Endothelial cell of umbilical vein (primary cell): ENCODE results near the gene ADCY9. TPM values are rescaled to one million over a fixed set of nuclear protein-coding genes. Genes with fewer than 3 reads are reported as not detected.

Source experiments
- BruUV-seq: library from RNA; stranded (reverse); fragments of 400-500 nt; replicated peaks from 2 replicates; lab custom pipeline; 2021; lab: Mats Ljungman, UMichigan
- CTCF ChIA-PET: fragments of 300-600, 350-600 bp; sonication (Branson Sonifier 250); formaldehyde crosslinking; loops from one replicate; lab custom pipeline; 2021; ENCODE audit warnings: antibody characterized with exemption, inconsistent platforms; lab: Charles Lee
- POLR2A ChIA-PET: fragments of 300-600, 350-600 bp; sonication (Branson Sonifier 250); formaldehyde crosslinking; loops from one replicate; lab custom pipeline; 2021; ENCODE audit warnings: antibody characterized with exemption, inconsistent platforms; lab: Charles Lee
- DNase-seq: peaks from one replicate; pipeline ENCODE4 v3.0.0-alpha.2; 2011; ENCODE audit warnings: low read depth, low spot score
- FAIRE-seq: peaks from 2 replicates; lab custom pipeline; 2011; peaks lifted over from hg19 to GRCh38; lab: Jason Lieb, UNC
- H2AFZ ChIP-seq: 2 replicates; pipeline ENCODE4 v1.6.0; 2012; ENCODE audit warnings: low read depth, low read length, control low read depth, inconsistent platforms
- H3K27ac ChIP-seq: 2 replicates; pipeline ENCODE4 v1.5.1; 2011; ENCODE audit warnings: low read depth, mild to moderate bottlenecking, control low read depth, low read length, moderate library complexity; ENCODE audit not compliant: insufficient read depth
- H3K27me3 ChIP-seq, 2 experiments: 2 replicates each; pipeline versions ENCODE4 v1.6.0 to v1.6.1; 2011; ENCODE audit warnings: low read length in 2 of 2, mixed read lengths in 1 of 2; ENCODE audit not compliant: control insufficient read depth in 2 of 2, insufficient read depth in 2 of 2
- H3K36me3 ChIP-seq, 2 experiments: 2 replicates in 1 of 2; 3 replicates in 1 of 2; pipeline ENCODE4 v1.5.1; 2011; ENCODE audit warnings: low read length in 2 of 2, mild to moderate bottlenecking in 1 of 2, moderate library complexity in 1 of 2; ENCODE audit not compliant: control insufficient read depth in 2 of 2, insufficient read depth in 2 of 2; ENCODE audit errors: extremely low read depth in 1 of 2
- H3K4me1 ChIP-seq: 3 replicates; pipeline ENCODE4 v1.5.1; 2011; ENCODE audit warnings: mild to moderate bottlenecking, low read length; ENCODE audit not compliant: control insufficient read depth, insufficient read depth; ENCODE audit errors: extremely low read depth
- H3K4me2 ChIP-seq: 2 replicates; pipeline ENCODE4 v1.6.1; 2011; ENCODE audit warnings: low read length, control low read depth, mixed read lengths; ENCODE audit not compliant: insufficient read depth
- H3K4me3 ChIP-seq, 3 experiments: fragments of 200-600 bp in 1 of 3; sonication (generic), shearing (Covaris generic) in 1 of 3; replicated peaks in 1 of 3; 2 replicates each; pipeline ENCODE4 v1.5.1; 2011 to 2016; ENCODE audit warnings: control low read depth in 3 of 3, low read length in 3 of 3, mild to moderate bottlenecking in 2 of 3, inconsistent platforms in 1 of 3, low read depth in 1 of 3, moderate library complexity in 1 of 3; ENCODE audit not compliant: insufficient read depth in 1 of 3
- H3K79me2 ChIP-seq: 2 replicates; pipeline ENCODE4 v1.6.0; 2012; ENCODE audit warnings: low read length, inconsistent platforms; ENCODE audit not compliant: control insufficient read depth, insufficient read depth
- H3K9ac ChIP-seq: replicated peaks from 2 replicates; pipeline ENCODE3; 2011; ENCODE audit warnings: low read length, control low read depth; ENCODE audit not compliant: insufficient read depth; ENCODE audit errors: extremely low read depth
- H3K9me1 ChIP-seq: replicated peaks from 3 replicates; pipeline ENCODE4 v1.6.0; 2011; ENCODE audit warnings: mild to moderate bottlenecking, low read length; ENCODE audit not compliant: control insufficient read depth, insufficient read depth; ENCODE audit errors: extremely low read depth
- H3K9me3 ChIP-seq: replicated peaks from 2 replicates; pipeline ENCODE4 v1.5.1; 2012; ENCODE audit warnings: low read length, inconsistent platforms; ENCODE audit not compliant: control insufficient read depth, insufficient read depth
- H4K20me1 ChIP-seq: replicated peaks from 2 replicates; pipeline ENCODE3; 2011; ENCODE audit warnings: mild to moderate bottlenecking, low read length; ENCODE audit not compliant: control insufficient read depth, insufficient read depth; ENCODE audit errors: extremely low read depth
- EZH2 ChIP-seq: IDR thresholded peaks from 2 replicates; pipeline ENCODE4 v1.6.1; 2012; ENCODE audit warnings: borderline replicate concordance, low read depth, mild to moderate bottlenecking, moderate library complexity, low read length, inconsistent platforms; ENCODE audit not compliant: severe bottlenecking
- FOS ChIP-seq: IDR thresholded peaks from 2 replicates; pipeline ENCODE4 v1.6.1; 2011; ENCODE audit warnings: mild to moderate bottlenecking, low read length, moderate library complexity, borderline replicate concordance; ENCODE audit not compliant: insufficient read depth
- GATA2 ChIP-seq: IDR thresholded peaks from 2 replicates; pipeline ENCODE4 v1.7.0; 2011; ENCODE audit warnings: low read depth, mild to moderate bottlenecking, moderate library complexity, mixed read lengths, low read length; ENCODE audit not compliant: insufficient read length, insufficient read depth
- JUN ChIP-seq: IDR thresholded peaks from 2 replicates; pipeline ENCODE4 v1.6.1; 2011; ENCODE audit warnings: borderline replicate concordance, low read depth; ENCODE audit not compliant: insufficient read length, insufficient read depth
- MYC ChIP-seq: IDR thresholded peaks from one replicate; pipeline ENCODE4 v1.6.1; 2011; ENCODE audit warnings: mild to moderate bottlenecking, low read depth, low read length
- POLR2A ChIP-seq: IDR thresholded peaks from 2 replicates; pipeline ENCODE4 v1.6.1; 2012; ENCODE audit warnings: low read depth, mild to moderate bottlenecking, control low read depth, low read length
- POLR2AphosphoS5 ChIP-seq: IDR thresholded peaks from 2 replicates; pipeline ENCODE4 v1.6.1; 2012; ENCODE audit warnings: low read depth, mild to moderate bottlenecking, control low read depth, low read length, moderate library complexity; ENCODE audit not compliant: insufficient read depth
- dilution Hi-C: fragments of 300-500 bp; cut with MboI; formaldehyde crosslinking; loops from one replicate; pipeline ENCODE4 v1.15.0; 2019; ENCODE audit warnings: low sequenced_read_pairs; ENCODE audit not compliant: extremely low pct_ligation_motif_present
- intact Hi-C: fragments of 100-400 bp; cut with micrococcal nuclease; formaldehyde crosslinking; loops from one replicate; pipeline ENCODE4 v1.10.0; 2022
- polyA plus RNA-seq, 4 experiments: library from polyadenylated mRNA; depleted of rRNA in 3 of 4; stranded (reverse) in 3 of 4; unstranded in 1 of 4; fragments of >200 nt; gene quantifications; 2 replicates each; pipeline versions ENCODE4 v1.2.1 to v1.2.3, GENCODE V29; 2011 to 2012; ENCODE audit warnings: missing spikeins in 1 of 4
- total RNA-seq: library from RNA; stranded (reverse); gene quantifications from 2 replicates; pipeline ENCODE4 v1.2.3, GENCODE V29; 2021
- TF ChIP-seq, protein P1 (sequence below): IDR thresholded peaks from 2 replicates; pipeline ENCODE4 v1.6.1; 2011; ENCODE audit not compliant: insufficient read depth, insufficient read length
- TF ChIP-seq, protein P2 (sequence below), 2 donors: IDR thresholded peaks; 1 replicate in 1 of 2; 2 replicates in 1 of 2; pipeline ENCODE4 v1.5.1; 2011; ENCODE audit warnings: low read length in 2 of 2, mild to moderate bottlenecking in 2 of 2, moderate library complexity in 2 of 2, control low read depth in 1 of 2, inconsistent platforms in 1 of 2, low read depth in 1 of 2; ENCODE audit not compliant: insufficient read depth in 1 of 2; ENCODE audit errors: extremely low read depth in 1 of 2

The ADCY9 gene
- total and polyA plus RNA-seq, 2 donors (not counting 3 experiments of a cell fraction or from before 2014, with no cell fraction given) = 6.8 to 14.0 TPM

DNA sequence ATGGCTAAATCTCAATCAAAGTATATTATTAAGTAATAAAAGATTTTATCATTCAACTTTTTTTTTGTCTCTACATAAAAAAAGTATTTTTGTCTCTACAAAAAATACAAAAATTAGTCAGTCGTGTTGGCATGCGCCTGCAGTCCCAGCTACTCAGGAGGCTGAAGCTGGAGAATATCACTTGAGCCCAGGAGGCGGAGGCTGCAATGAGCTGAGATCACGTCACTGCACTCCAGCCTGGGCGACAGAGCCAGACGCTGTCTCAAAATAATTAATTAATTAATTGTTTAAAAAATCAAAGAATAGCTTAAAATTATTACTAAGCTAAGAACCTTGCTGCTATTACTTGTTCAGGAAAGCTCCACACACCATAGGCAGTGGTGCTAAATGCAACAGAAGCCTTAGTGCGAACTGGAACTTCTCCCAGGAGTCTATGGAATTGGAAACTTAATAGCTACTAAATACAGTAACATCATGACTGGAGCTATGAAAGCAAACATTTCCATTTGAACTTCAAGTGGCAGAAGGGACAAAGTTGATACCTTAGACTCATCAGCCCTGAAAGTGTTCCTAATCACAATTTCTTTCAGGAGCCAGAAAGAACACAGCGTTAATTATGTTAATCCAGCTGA, 22.6 kb downstream of the ADCY9 start:
- ChIA-PET POLR2A (interaction anchor here (0.6 kb wide), 1 partner anchor 117 kb away, joined by 5 read pairs; no protein-coding TSS in a partner anchor), CTCF (interaction anchor here (1.1 to 1.6 kb wide), 2 partner anchors 19 to 111 kb away, joined by 3 to 6 read pairs; no protein-coding TSS in a partner anchor)
- Histone ChIP-seq H3K27ac (no peak overlapping the region), H3K4me3 (no peak overlapping the region), H2AFZ (no peak overlapping the region), H3K4me1 (no peaks in the 10 kb centered on the region), H3K9me1 (no peaks in the 10 kb centered on the region), H3K79me2 (no peaks in the 10 kb centered on the region), H3K4me2 (no peak overlapping the region), H3K9me3 (no peaks in the 10 kb centered on the region), H3K9ac (no peak overlapping the region), H4K20me1 (no peaks in the 10 kb centered on the region), H3K36me3 (no peaks in the 10 kb centered on the region), H3K27me3 (no peaks in the 10 kb centered on the region)
- intact Hi-C loops (no loop called here), dilution Hi-C loops (no loop called here)
- BruUV-seq = no TSS peak
- DNase-seq = no peak
- no peak for FAIRE-seq
- TF ChIP-seq MYC (no peak), EZH2 (no peak), FOS (no peak), POLR2AphosphoS5 (no peak), POLR2A (no peak), JUN (no peak), GATA2 (no peak)
- TF ChIP-seq, protein P1, sequence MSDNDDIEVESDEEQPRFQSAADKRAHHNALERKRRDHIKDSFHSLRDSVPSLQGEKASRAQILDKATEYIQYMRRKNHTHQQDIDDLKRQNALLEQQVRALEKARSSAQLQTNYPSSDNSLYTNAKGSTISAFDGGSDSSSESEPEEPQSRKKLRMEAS = no peak
- TF ChIP-seq, protein P2, sequence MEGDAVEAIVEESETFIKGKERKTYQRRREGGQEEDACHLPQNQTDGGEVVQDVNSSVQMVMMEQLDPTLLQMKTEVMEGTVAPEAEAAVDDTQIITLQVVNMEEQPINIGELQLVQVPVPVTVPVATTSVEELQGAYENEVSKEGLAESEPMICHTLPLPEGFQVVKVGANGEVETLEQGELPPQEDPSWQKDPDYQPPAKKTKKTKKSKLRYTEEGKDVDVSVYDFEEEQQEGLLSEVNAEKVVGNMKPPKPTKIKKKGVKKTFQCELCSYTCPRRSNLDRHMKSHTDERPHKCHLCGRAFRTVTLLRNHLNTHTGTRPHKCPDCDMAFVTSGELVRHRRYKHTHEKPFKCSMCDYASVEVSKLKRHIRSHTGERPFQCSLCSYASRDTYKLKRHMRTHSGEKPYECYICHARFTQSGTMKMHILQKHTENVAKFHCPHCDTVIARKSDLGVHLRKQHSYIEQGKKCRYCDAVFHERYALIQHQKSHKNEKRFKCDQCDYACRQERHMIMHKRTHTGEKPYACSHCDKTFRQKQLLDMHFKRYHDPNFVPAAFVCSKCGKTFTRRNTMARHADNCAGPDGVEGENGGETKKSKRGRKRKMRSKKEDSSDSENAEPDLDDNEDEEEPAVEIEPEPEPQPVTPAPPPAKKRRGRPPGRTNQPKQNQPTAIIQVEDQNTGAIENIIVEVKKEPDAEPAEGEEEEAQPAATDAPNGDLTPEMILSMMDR (IDR thresholded peaks at IDR 0.05; ENCODE audit: extremely low read depth in 1 of 2, insufficient read depth in 1 of 2, low read depth in 1 of 2, low read length in 2 of 2) = no peak
